Keratinocyte (primary cell): ENCODE measurements around the gene SLC2A11. TPM values are rescaled to one million over a fixed set of nuclear protein-coding genes. Genes with fewer than 3 reads are reported as not detected.

ENCODE experiments used
- DNase-seq: peaks from one replicate; pipeline ENCODE4 v3.0.0-alpha.2; 2011; ENCODE audit warnings: low read depth, missing footprints, low spot score
- FAIRE-seq: peaks from 2 replicates; lab custom pipeline; 2011; peaks lifted over from hg19 to GRCh38; lab: Jason Lieb, UNC
- H2AFZ ChIP-seq: 2 replicates; pipeline ENCODE4 v1.6.0; 2012; ENCODE audit warnings: low read length, control low read depth, inconsistent platforms; ENCODE audit not compliant: control insufficient read depth
- H3K27ac ChIP-seq: 2 replicates; pipeline ENCODE4 v1.5.1; 2011; ENCODE audit warnings: low read length; ENCODE audit not compliant: control insufficient read depth, insufficient read depth
- H3K27me3 ChIP-seq: 3 replicates; pipeline ENCODE4 v1.6.0; 2011; ENCODE audit warnings: low read length; ENCODE audit not compliant: control insufficient read depth, insufficient read depth; ENCODE audit errors: extremely low read depth
- H3K36me3 ChIP-seq, 2 experiments: 2 replicates in 1 of 2; 3 replicates in 1 of 2; pipeline ENCODE4 v1.5.1; 2011; ENCODE audit warnings: low read length in 2 of 2, mild to moderate bottlenecking in 1 of 2; ENCODE audit not compliant: control insufficient read depth in 2 of 2, insufficient read depth in 2 of 2; ENCODE audit errors: extremely low read depth in 1 of 2
- H3K4me1 ChIP-seq: 3 replicates; pipeline ENCODE4 v1.5.1; 2011; ENCODE audit warnings: low read length; ENCODE audit not compliant: control insufficient read depth, insufficient read depth; ENCODE audit errors: extremely low read depth
- H3K4me2 ChIP-seq: 3 replicates; pipeline ENCODE4 v1.6.0; 2011; ENCODE audit warnings: low read depth, low read length; ENCODE audit not compliant: control insufficient read depth, insufficient read depth; ENCODE audit errors: extremely low read depth
- H3K4me3 ChIP-seq, 3 experiments: fragments of 200-600 bp in 1 of 3; sonication (generic) in 1 of 3; 2 replicates in 2 of 3; 3 replicates in 1 of 3; pipeline ENCODE4 v1.5.1; 2011 to 2016; ENCODE audit warnings: low read length in 3 of 3, mild to moderate bottlenecking in 3 of 3, control low read depth in 2 of 3, inconsistent platforms in 1 of 3, low read depth in 1 of 3, mixed read lengths in 1 of 3, mixed run types in 1 of 3, moderate library complexity in 1 of 3; ENCODE audit not compliant: control insufficient read depth in 2 of 3, insufficient read depth in 2 of 3; ENCODE audit errors: extremely low read depth in 1 of 3
- H3K79me2 ChIP-seq: 2 replicates; pipeline ENCODE4 v1.6.0; 2012; ENCODE audit warnings: low read length; ENCODE audit not compliant: control insufficient read depth, insufficient read depth
- H3K9ac ChIP-seq: 3 replicates; pipeline ENCODE4 v1.6.0; 2011; ENCODE audit warnings: low read length; ENCODE audit not compliant: control insufficient read depth, insufficient read depth; ENCODE audit errors: extremely low read depth
- H3K9me1 ChIP-seq: 3 replicates; pipeline ENCODE4 v1.6.0; 2011; ENCODE audit warnings: low read length; ENCODE audit not compliant: control insufficient read depth, insufficient read depth; ENCODE audit errors: extremely low read depth
- H3K9me3 ChIP-seq: 2 replicates; pipeline ENCODE4 v1.5.1; 2012; ENCODE audit warnings: low read depth, low read length; ENCODE audit not compliant: control insufficient read depth
- H4K20me1 ChIP-seq: 3 replicates; pipeline ENCODE4 v1.6.0; 2011; ENCODE audit warnings: low read length; ENCODE audit not compliant: control insufficient read depth, insufficient read depth; ENCODE audit errors: extremely low read depth
- CTCF ChIP-seq, 3 experiments: IDR thresholded peaks in 1 of 3; conservative IDR thresholded peaks in 1 of 3; optimal IDR thresholded peaks in 1 of 3; 2 replicates in 2 of 3; 3 replicates in 1 of 3; pipeline versions ENCODE3 to v1.5.1; 2011; ENCODE audit warnings: low read length in 3 of 3, mild to moderate bottlenecking in 3 of 3, moderate library complexity in 2 of 3, control low read depth in 1 of 3, inconsistent platforms in 1 of 3; ENCODE audit not compliant: insufficient read depth in 2 of 3; ENCODE audit errors: extremely low read depth in 1 of 3
- EZH2 ChIP-seq: IDR thresholded peaks from one replicate; pipeline ENCODE4 v1.6.1; 2012; ENCODE audit warnings: inconsistent platforms, mild to moderate bottlenecking, low read length, moderate library complexity
- dilution Hi-C: fragments of 300-500 bp; cut with MboI; formaldehyde crosslinking; loops from one replicate; pipeline ENCODE4 v1.7.0; 2020; ENCODE audit warnings: low sequenced_read_pairs; ENCODE audit not compliant: extremely low pct_ligation_motif_present
- polyA plus RNA-seq, 5 experiments: library from polyadenylated mRNA; depleted of rRNA in 3 of 5; stranded (reverse) in 3 of 5; stranded (forward) in 1 of 5; unstranded in 1 of 5; fragments of >200 nt; gene quantifications; 1 replicate in 1 of 5; 2 replicates in 3 of 5; 3 replicates in 1 of 5; pipeline versions ENCODE4 v1.2.1 to v1.2.3, GENCODE V29; 2011 to 2012; ENCODE audit warnings: missing spikeins in 2 of 5, low read depth in 1 of 5, low replicate concordance in 1 of 5

The SLC2A11 gene
- polyA plus RNA-seq, 1 donor (not counting 4 experiments of a cell fraction or from before 2014, with no cell fraction given) = 6.0 TPM

- no peaks in the 10 kb centered on the region for H3K4me1 ChIP-seq
- no peaks in the 10 kb centered on the region for H4K20me1 ChIP-seq
- no peak for FAIRE-seq
- no peaks in the 10 kb centered on the region for H3K79me2 ChIP-seq
- dilution Hi-C loops = no loop called here
- no peak overlapping the region for H3K4me2 ChIP-seq
- no peak overlapping the region for H2AFZ ChIP-seq
- H3K36me3 ChIP-seq = peaks cover 10 to 12% of the 10 kb centered on the region in 2 experiments
- H3K4me3 ChIP-seq = no peak overlapping the region
- no peaks in the 10 kb centered on the region for H3K9me3 ChIP-seq
- no peak overlapping the region for H3K9ac ChIP-seq
- no peaks in the 10 kb centered on the region for H3K27me3 ChIP-seq
- DNase-seq = no peak
- no peak overlapping the region for H3K27ac ChIP-seq
- no peaks in the 10 kb centered on the region for H3K9me1 ChIP-seq
- TF ChIP-seq CTCF (optimal IDR thresholded peaks at IDR 0.05 in 1 of 3, IDR thresholded peaks at IDR 0.05 in 1 of 3, conservative IDR thresholded peaks at IDR 0.05 in 1 of 3; ENCODE audit: extremely low read depth in 1 of 3, insufficient read depth in 2 of 3, low read length in 3 of 3) (no peak), EZH2 (no peak)
Measured at GRCh38 chr22:23815541-23816155, 42.0 kb upstream of the SLC2A11 start.

- no peak for TF ChIP-seq EZH2
- TF ChIP-seq CTCF (optimal IDR thresholded peaks at IDR 0.05 in 1 of 3, IDR thresholded peaks at IDR 0.05 in 1 of 3, conservative IDR thresholded peaks at IDR 0.05 in 1 of 3; ENCODE audit: extremely low read depth in 1 of 3, insufficient read depth in 2 of 3, low read length in 3 of 3) = no peak
- Histone ChIP-seq H3K4me1 (peaks cover 4% of the 10 kb centered on the region), H3K9me1 (no peaks in the 10 kb centered on the region), H3K36me3 (peaks cover 8 to 12% of the 10 kb centered on the region in 2 experiments), H3K9me3 (no peaks in the 10 kb centered on the region), H3K4me2 (no peak overlapping the region), H3K9ac (no peak overlapping the region), H4K20me1 (no peaks in the 10 kb centered on the region), H3K79me2 (no peaks in the 10 kb centered on the region), H3K27ac (no peak overlapping the region), H3K27me3 (no peaks in the 10 kb centered on the region), H2AFZ (no peak overlapping the region), H3K4me3 (no peak overlapping the region)
- no peak for DNase-seq
- dilution Hi-C loops = no loop called here
- FAIRE-seq = no peak
Measured at GRCh38 chr22:23816156-23816976, 41.3 kb upstream of the SLC2A11 start.
